ENCODE measurements around the gene SARDH.

- TF ChIP-seq REST (tag by site-specific recombination; IDR thresholded peaks at IDR 0.05) (no peak), CTCF (tag by site-specific recombination; IDR thresholded peaks at IDR 0.05) (no peak), YY1 (tag by site-specific recombination; IDR thresholded peaks at IDR 0.05) (no peak), ZNF398 (tag by site-specific recombination; IDR thresholded peaks at IDR 0.05) (no peak), ZFP3 (tag by site-specific recombination; IDR thresholded peaks at IDR 0.05; ENCODE audit: low read depth) (no peak), MEIS1 (CRISPR knock-in tag; IDR thresholded peaks at IDR 0.05; ENCODE audit: borderline replicate concordance) (no peak), TCF7L2 (IDR thresholded peaks at IDR 0.05; ENCODE audit: borderline replicate concordance, low read depth, low read length) (no peak), ZIC2 (tag by site-specific recombination; IDR thresholded peaks at IDR 0.05) (peak; percentile 75), ZNF266 (tag by site-specific recombination; IDR thresholded peaks at IDR 0.05; ENCODE audit: low read depth) (no peak), ZSCAN16 (tag by site-specific recombination; IDR thresholded peaks at IDR 0.05) (no peak), ZBTB7A (tag by site-specific recombination; IDR thresholded peaks at IDR 0.05; ENCODE audit: low read depth) (no peak)
Measured at GRCh38 chr9:133673258-133673655, 64.9 kb downstream of the SARDH start.

Measured in HEK293 (cell line).